Liver (tissue), 9 donors: Measurements from ENCODE around the gene TRIM40. TPM values are rescaled to one million over a fixed set of nuclear protein-coding genes. Genes with fewer than 3 reads are reported as not detected.

Experiments used
- DNase-seq: peaks from one replicate; pipeline ENCODE4 v3.0.0-alpha.2; 2017; ENCODE audit warnings: low spot score
- H3K27ac ChIP-seq, 2 donors: one replicate each; pipeline ENCODE4 v1.7.0; 2013; ENCODE audit warnings: inconsistent platforms in 2 of 2, low read length in 2 of 2, control low read depth in 1 of 2, low read depth in 1 of 2, mild to moderate bottlenecking in 1 of 2
- H3K27me3 ChIP-seq, 4 donors: one replicate each; pipeline versions ENCODE4 v1.6.1 to v1.7.0; 2013; ENCODE audit warnings: low read length in 3 of 4, inconsistent platforms in 1 of 4, mild to moderate bottlenecking in 1 of 4, moderate library complexity in 1 of 4; ENCODE audit not compliant: control insufficient read depth in 4 of 4, insufficient read depth in 4 of 4
- H3K36me3 ChIP-seq, 4 donors: one replicate each; pipeline versions ENCODE4 v1.6.1 to v1.7.0; 2013; ENCODE audit warnings: low read length in 3 of 4, mild to moderate bottlenecking in 3 of 4, low read depth in 1 of 4, moderate library complexity in 1 of 4; ENCODE audit not compliant: control insufficient read depth in 4 of 4, insufficient read depth in 3 of 4
- H3K4me1 ChIP-seq, 4 donors: one replicate each; pipeline versions ENCODE4 v1.6.1 to v1.7.0; 2013; ENCODE audit warnings: low read length in 3 of 4, mild to moderate bottlenecking in 3 of 4, moderate library complexity in 1 of 4; ENCODE audit not compliant: control insufficient read depth in 4 of 4, insufficient read depth in 4 of 4
- H3K4me3 ChIP-seq, 3 donors: one replicate each; pipeline versions ENCODE4 v1.6.1 to v1.7.0; 2013; ENCODE audit warnings: low read length in 3 of 3, control low read depth in 1 of 3, low read depth in 1 of 3, mild to moderate bottlenecking in 1 of 3
- H3K9ac ChIP-seq, 2 donors: one replicate each; pipeline ENCODE4 v1.7.0; 2013; ENCODE audit warnings: low read length in 2 of 2, mild to moderate bottlenecking in 2 of 2, moderate library complexity in 2 of 2, control low read depth in 1 of 2, low read depth in 1 of 2
- H3K9me3 ChIP-seq, 4 donors: one replicate each; pipeline versions ENCODE4 v1.6.1 to v1.7.0; 2013; ENCODE audit warnings: low read length in 3 of 4; ENCODE audit not compliant: control insufficient read depth in 4 of 4
- ATF3 ChIP-seq: IDR thresholded peaks from 2 replicates; pipeline ENCODE4 v1.6.1; 2016; ENCODE audit warnings: antibody characterized with exemption
- CTCF ChIP-seq: fragments of 150-350 bp; IDR thresholded peaks from 2 replicates; pipeline ENCODE4 v1.5.1; 2017; ENCODE audit warnings: improper control_type of control experiment, low read depth, low read length; ENCODE audit not compliant: missing input control
- EGR1 ChIP-seq, 2 donors: IDR thresholded peaks; 2 replicates each; pipeline ENCODE4 v1.6.1; 2016 to 2018; ENCODE audit warnings: antibody characterized with exemption in 2 of 2, low read depth in 2 of 2
- FOXA2 ChIP-seq: IDR thresholded peaks from 2 replicates; pipeline ENCODE4 v1.6.1; 2016; ENCODE audit warnings: antibody characterized with exemption
- GABPA ChIP-seq, 2 donors: IDR thresholded peaks in 1 of 2; conservative IDR thresholded peaks in 1 of 2; 2 replicates each; pipeline ENCODE4 v1.6.1; 2016; ENCODE audit warnings: antibody characterized with exemption in 2 of 2, mild to moderate bottlenecking in 1 of 2, moderate library complexity in 1 of 2
- HNF4A ChIP-seq, 2 donors: conservative IDR thresholded peaks; 2 replicates each; pipeline ENCODE4 v1.6.1; 2016; ENCODE audit warnings: antibody characterized with exemption in 2 of 2, mild to moderate bottlenecking in 2 of 2
- HNF4G ChIP-seq: IDR thresholded peaks from 2 replicates; pipeline ENCODE4 v1.6.1; 2016; ENCODE audit warnings: antibody characterized with exemption
- JUND ChIP-seq, 2 donors: IDR thresholded peaks; 2 replicates each; pipeline ENCODE4 v1.6.1; 2016; ENCODE audit warnings: antibody characterized with exemption in 2 of 2
- MAX ChIP-seq: IDR thresholded peaks from 2 replicates; pipeline ENCODE4 v1.6.1; 2016; ENCODE audit warnings: antibody characterized with exemption
- NR2F2 ChIP-seq: IDR thresholded peaks from 2 replicates; pipeline ENCODE4 v1.6.1; 2016; ENCODE audit warnings: antibody characterized with exemption
- RAD21 ChIP-seq, 2 donors: IDR thresholded peaks; 2 replicates each; pipeline ENCODE4 v1.6.1; 2016; ENCODE audit warnings: antibody characterized with exemption in 2 of 2, mild to moderate bottlenecking in 2 of 2
- REST ChIP-seq: IDR thresholded peaks from 2 replicates; pipeline ENCODE4 v1.6.1; 2016; ENCODE audit warnings: antibody characterized with exemption, mild to moderate bottlenecking
- RXRA ChIP-seq, 2 donors: IDR thresholded peaks; 2 replicates each; pipeline ENCODE4 v1.6.1; 2017 to 2018; ENCODE audit warnings: antibody characterized with exemption in 2 of 2, mild to moderate bottlenecking in 1 of 2
- SP1 ChIP-seq: IDR thresholded peaks from 2 replicates; pipeline ENCODE4 v1.6.1; 2018; ENCODE audit warnings: antibody characterized with exemption, mild to moderate bottlenecking
- TAF1 ChIP-seq: conservative IDR thresholded peaks from 2 replicates; pipeline ENCODE4 v1.6.1; 2016; ENCODE audit warnings: antibody characterized with exemption, mild to moderate bottlenecking
- ZBTB33 ChIP-seq: IDR thresholded peaks from 2 replicates; pipeline ENCODE4 v1.6.1; 2016; ENCODE audit warnings: antibody characterized with exemption
- WGBS: extraction: QIAGEN DNeasy Blood & Tissue Kit; methylation state at CpG from one replicate; pipeline ENCODE4 v1.1.7; 2013; 5-methylcytosine and 5-hydroxymethylcytosine counted together
- polyA plus RNA-seq, 2 donors: library from polyadenylated mRNA; stranded (reverse) in 1 of 2; unstranded in 1 of 2; fragments of 200-250 nt in 1 of 2; fragments of >200 nt in 1 of 2; fragmentation: Nextera tagmentation in 1 of 2; extraction: Ambion mirVana in 1 of 2; gene quantifications; one replicate each; pipeline versions ENCODE4 v1.2.1 to v1.2.3, GENCODE V29; 2013 to 2015
- total RNA-seq, 2 donors: library from RNA; depleted of rRNA; stranded (reverse); fragments of >200 nt; gene quantifications; one replicate each; pipeline ENCODE4 v1.2.3, GENCODE V29; 2014
- donor health status: healthy.
- donor health status: healthy.
- donor health status: healthy.
- donor health status: healthy.
- donor health status: healthy.

Gene TRIM40
- total and polyA plus RNA-seq, 4 donors = 0.51 TPM; not detected in 3

- 93% methylated on average over 7 of the region's 7 CpGs for WGBS
- no peaks in the 10 kb centered on the region for H3K4me1 ChIP-seq
- no peaks in the 10 kb centered on the region for H3K27me3 ChIP-seq
- DNase-seq = no peak
- no peaks in the 10 kb centered on the region for H3K9me3 ChIP-seq
- H3K36me3 ChIP-seq = peaks cover 17 to 68% (median 53%) of the 10 kb centered on the region in 4 donors
- H3K27ac ChIP-seq = no peak overlapping the region
- no peak overlapping the region for H3K9ac ChIP-seq
- TF ChIP-seq EGR1 (IDR thresholded peaks at IDR 0.05; ENCODE audit: low read depth in 2 of 2) (no peak), GABPA (IDR thresholded peaks at IDR 0.05 in 1 of 2, conservative IDR thresholded peaks at IDR 0.05 in 1 of 2) (no peak), SP1 (no peak), HNF4G (no peak), NR2F2 (no peak), RXRA (IDR thresholded peaks at IDR 0.05) (no peak), MAX (no peak), REST (no peak), JUND (IDR thresholded peaks at IDR 0.05) (no peak), RAD21 (IDR thresholded peaks at IDR 0.05) (no peak), ATF3 (no peak), HNF4A (conservative IDR thresholded peaks at IDR 0.05) (no peak), FOXA2 (no peak), TAF1 (no peak)
- H3K4me3 ChIP-seq = no peak overlapping the region
Measured at GRCh38 chr6:30192076-30192475, 56.1 kb downstream of the TRIM40 start.

GRCh38 chr6:30194797-30195690 lies 59.1 kb downstream of the TRIM40 start:
- Histone ChIP-seq H3K4me1 (peaks cover 0 to 8% (median 2%) of the 10 kb centered on the region in 4 donors), H3K36me3 (peaks cover 20 to 67% (median 46%) of the 10 kb centered on the region in 4 donors), H3K27me3 (no peaks in the 10 kb centered on the region), H3K9ac (no peak overlapping the region), H3K4me3 (no peak overlapping the region), H3K27ac (no peak overlapping the region), H3K9me3 (no peaks in the 10 kb centered on the region)
- DNase-seq = no peak
- 94% methylated on average over 8 of the region's 8 CpGs for WGBS
- TF ChIP-seq NR2F2 (no peak), CTCF (no peak), JUND (IDR thresholded peaks at IDR 0.05) (no peak), RAD21 (IDR thresholded peaks at IDR 0.05) (no peak), ATF3 (no peak), ZBTB33 (no peak)
